Right ventricle myocardium superior (tissue), 1 donor: ENCODE results near the gene PLEKHM1. TPM values are rescaled to one million over a fixed set of nuclear protein-coding genes. Genes with fewer than 3 reads are reported as not detected.
A peak's percentile ranks its signal among the peaks of the same experiment; 100 is the strongest.
"Not testable (repeated sequence)": the region's sequence is repeated elsewhere in the genome, so short reads cannot be mapped to it uniquely, and the experiment has no call there.

Experiments used
- ATAC-seq: fragments of 200-7000 bp; cut with Tn5 transposase; one replicate; pipeline ENCODE4 v1.9.1; 2020; ENCODE audit warnings: mild to moderate bottlenecking; ENCODE audit not compliant: poor library complexity
- DNase-seq: peaks from one replicate; pipeline ENCODE4 v3.0.0-alpha.2; 2020
- intact Hi-C: fragments of 100-400 bp; cut with DNase I; formaldehyde crosslinking; loops from one replicate; pipeline ENCODE4 v1.11.2; 2022
- total RNA-seq: library from RNA; stranded (reverse); fragmentation: NEBNext Ultra II Directional; extraction: Animal tissue kit (Norgen Biotek cat#: 25700); gene quantifications from one replicate; pipeline ENCODE4 v1.2.1, GENCODE V29; 2021
- donor health status: DM: no; HTN: yes; CAD: no; lungs with severe emphysema.

Gene PLEKHM1
- total RNA-seq, 1 donor from 2014 or later: 23.2 TPM

- peak; percentile 74 for ATAC-seq
- DNase-seq, intact Hi-C loops: not testable (repeated sequence)
These were observed 44.4 kb downstream of the PLEKHM1 start for GRCh38 chr17:45445901-45446743.

- ATAC-seq, DNase-seq, intact Hi-C loops: not testable (repeated sequence)
These were observed 45.4 kb downstream of the PLEKHM1 start for GRCh38 chr17:45444856-45445820.

- intact Hi-C loops, DNase-seq: not testable (repeated sequence)
These were observed 46.2 kb downstream of the PLEKHM1 start for GRCh38 chr17:45444301-45444700.

GRCh38 chr17:45443371-45444260, 46.9 kb downstream of the PLEKHM1 start:
- DNase-seq, intact Hi-C loops, ATAC-seq: not testable (repeated sequence)

More at GRCh38 chr17:45444301-45444700, 46.2 kb downstream of the PLEKHM1 start:
- ATAC-seq: not testable (repeated sequence)

GRCh38 chr17:45441526-45442310, 48.8 kb downstream of the PLEKHM1 start:
- no peak for DNase-seq
- ATAC-seq: no peak
- intact Hi-C loops: no loop called here

GRCh38 chr17:45440839-45441515, 49.5 kb downstream of the PLEKHM1 start:
- DNase-seq, intact Hi-C loops, ATAC-seq: not testable (repeated sequence)

- ATAC-seq: no peak
These were observed 50.3 kb downstream of the PLEKHM1 start for GRCh38 chr17:45440161-45440778.

GRCh38 chr17:45438931-45439610, 51.5 kb downstream of the PLEKHM1 start:
- DNase-seq (no peak), ATAC-seq (no peak)
- intact Hi-C loops: no loop called here

More at GRCh38 chr17:45440161-45440778, 50.3 kb downstream of the PLEKHM1 start:
- no peak for DNase-seq
- intact Hi-C loops: no loop called here

GRCh38 chr17:45437465-45438283, 52.8 kb downstream of the PLEKHM1 start:
- intact Hi-C loops: no loop called here
- no peak for DNase-seq
- no peak for ATAC-seq

GRCh38 chr17:45436625-45437464, 53.7 kb downstream of the PLEKHM1 start:
- intact Hi-C loops: no loop called here
- ATAC-seq (no peak), DNase-seq (no peak)

- intact Hi-C loops: no loop called here
- ATAC-seq (no peak), DNase-seq (no peak)
These were observed 54.4 kb downstream of the PLEKHM1 start for GRCh38 chr17:45436161-45436560.

- ATAC-seq (no peak), DNase-seq (no peak)
- intact Hi-C loops: no loop called here
These were observed 55.0 kb downstream of the PLEKHM1 start for GRCh38 chr17:45435481-45435880.

- ATAC-seq (no peak), DNase-seq (no peak)
- intact Hi-C loops: no loop called here
These were observed 57.4 kb downstream of the PLEKHM1 start for GRCh38 chr17:45433159-45433535.

- peak; percentile 87 for DNase-seq
- intact Hi-C loops: no loop called here
- peak; percentile 45 for ATAC-seq
These were observed 57.9 kb downstream of the PLEKHM1 start, which contains the start of gene ARHGAP27 for GRCh38 chr17:45432405-45433158. Gene ARHGAP27 (minus strand): TSS chr17:45432870. CDS start chr17:45430279, 2,591 bp downstream.
